Hepatocyte (in vitro differentiated cells): ENCODE measurements around the gene GRB10.

ENCODE experiments used
- EZH2 ChIP-seq: fragments of 200-600 bp; sonication (generic); IDR thresholded peaks from 2 replicates; pipeline ENCODE4 v1.6.1; 2016; ENCODE audit warnings: antibody characterized with exemption, mild to moderate bottlenecking, borderline replicate concordance
- TF ChIP-seq, protein P1 (sequence below): fragments of 200-600 bp; sonication (generic); IDR thresholded peaks from 2 replicates; pipeline ENCODE4 v1.5.1; 2016; ENCODE audit warnings: antibody characterized with exemption, mild to moderate bottlenecking; ENCODE audit not compliant: poor library complexity

DNA sequence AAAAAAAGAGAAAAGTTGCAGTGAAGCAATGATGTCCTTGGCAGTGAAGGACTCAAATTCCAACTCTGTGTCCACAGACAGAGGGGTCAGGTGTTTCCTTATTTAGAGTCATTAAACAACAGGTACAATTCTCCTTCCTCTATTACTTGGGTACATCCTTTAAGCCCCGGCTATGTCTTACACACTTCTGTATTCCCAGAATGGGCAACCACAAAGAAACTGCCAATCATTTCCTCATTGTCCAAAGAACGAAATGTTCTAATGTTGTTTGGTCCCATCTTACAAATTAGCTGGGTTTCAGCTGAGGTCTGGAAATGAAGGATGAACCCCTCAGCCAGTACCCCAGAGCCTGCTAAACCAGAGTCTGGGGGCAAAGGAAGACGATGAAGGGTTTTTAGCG is 59.5 kb downstream of the GRB10 start:
- TF ChIP-seq EZH2 = no peak
- TF ChIP-seq, protein P1, sequence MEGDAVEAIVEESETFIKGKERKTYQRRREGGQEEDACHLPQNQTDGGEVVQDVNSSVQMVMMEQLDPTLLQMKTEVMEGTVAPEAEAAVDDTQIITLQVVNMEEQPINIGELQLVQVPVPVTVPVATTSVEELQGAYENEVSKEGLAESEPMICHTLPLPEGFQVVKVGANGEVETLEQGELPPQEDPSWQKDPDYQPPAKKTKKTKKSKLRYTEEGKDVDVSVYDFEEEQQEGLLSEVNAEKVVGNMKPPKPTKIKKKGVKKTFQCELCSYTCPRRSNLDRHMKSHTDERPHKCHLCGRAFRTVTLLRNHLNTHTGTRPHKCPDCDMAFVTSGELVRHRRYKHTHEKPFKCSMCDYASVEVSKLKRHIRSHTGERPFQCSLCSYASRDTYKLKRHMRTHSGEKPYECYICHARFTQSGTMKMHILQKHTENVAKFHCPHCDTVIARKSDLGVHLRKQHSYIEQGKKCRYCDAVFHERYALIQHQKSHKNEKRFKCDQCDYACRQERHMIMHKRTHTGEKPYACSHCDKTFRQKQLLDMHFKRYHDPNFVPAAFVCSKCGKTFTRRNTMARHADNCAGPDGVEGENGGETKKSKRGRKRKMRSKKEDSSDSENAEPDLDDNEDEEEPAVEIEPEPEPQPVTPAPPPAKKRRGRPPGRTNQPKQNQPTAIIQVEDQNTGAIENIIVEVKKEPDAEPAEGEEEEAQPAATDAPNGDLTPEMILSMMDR = no peak
